Activated CD4-positive, alpha-beta T cell treated with anti-CD3 and anti-CD28 coated beads for 48 hours (primary cell): ENCODE results near the gene TSC1.

Experiments
- DNase-seq: peaks from one replicate; pipeline ENCODE4 v3.0.0-alpha.2; 2020

TSC1 gene

DNA sequence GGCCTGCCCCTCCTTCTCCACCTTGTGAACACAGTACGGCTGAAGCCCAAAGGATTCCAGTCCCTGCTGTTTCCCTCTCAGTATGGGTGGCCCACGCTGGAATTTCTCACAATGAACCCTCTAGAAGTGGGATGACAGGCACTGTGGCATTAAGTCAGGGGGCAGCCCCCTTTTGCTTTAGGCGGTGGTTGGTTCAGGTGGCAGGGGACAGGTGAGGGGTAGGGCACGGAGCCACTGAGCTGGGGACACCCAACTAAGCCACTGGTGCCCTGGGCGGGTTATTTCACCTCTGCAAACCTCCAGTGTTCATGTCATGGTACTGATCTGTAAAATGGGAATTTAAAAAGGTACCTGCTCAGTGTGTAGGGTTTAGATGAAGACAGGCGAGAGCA is 58.1 kb downstream of the TSC1 start:
- DNase-seq: no peak

DNA sequence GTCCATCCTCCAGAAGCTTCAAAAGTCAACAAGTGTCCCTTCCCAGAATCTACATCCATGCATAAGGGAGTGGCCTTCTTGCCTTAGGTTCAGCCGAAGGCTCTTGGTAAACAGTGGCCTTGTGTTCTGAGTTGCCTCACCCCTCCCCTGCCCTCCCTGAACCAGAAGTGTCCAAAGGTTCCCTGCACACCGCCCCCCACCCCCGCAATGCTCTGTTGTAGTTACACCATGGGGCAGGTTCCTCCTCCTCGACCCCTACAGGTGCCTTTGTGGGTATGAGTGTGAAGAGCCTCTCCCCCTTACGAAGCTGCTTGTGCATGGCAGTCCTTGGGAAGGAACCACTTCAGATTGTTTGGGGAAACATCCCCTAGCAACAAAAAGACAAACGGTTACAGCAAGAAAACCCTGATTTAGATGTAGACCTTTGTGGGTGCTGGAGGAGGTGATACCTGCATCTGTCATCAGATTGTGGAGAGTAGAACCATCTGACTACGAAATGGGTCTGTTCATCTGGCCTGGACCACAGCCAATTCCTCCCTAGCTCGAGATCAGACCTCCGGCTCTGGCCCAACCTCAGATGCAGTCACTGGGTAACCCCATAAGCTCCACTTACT is 58.6 kb downstream of the TSC1 start:
- DNase-seq: no peak

DNA sequence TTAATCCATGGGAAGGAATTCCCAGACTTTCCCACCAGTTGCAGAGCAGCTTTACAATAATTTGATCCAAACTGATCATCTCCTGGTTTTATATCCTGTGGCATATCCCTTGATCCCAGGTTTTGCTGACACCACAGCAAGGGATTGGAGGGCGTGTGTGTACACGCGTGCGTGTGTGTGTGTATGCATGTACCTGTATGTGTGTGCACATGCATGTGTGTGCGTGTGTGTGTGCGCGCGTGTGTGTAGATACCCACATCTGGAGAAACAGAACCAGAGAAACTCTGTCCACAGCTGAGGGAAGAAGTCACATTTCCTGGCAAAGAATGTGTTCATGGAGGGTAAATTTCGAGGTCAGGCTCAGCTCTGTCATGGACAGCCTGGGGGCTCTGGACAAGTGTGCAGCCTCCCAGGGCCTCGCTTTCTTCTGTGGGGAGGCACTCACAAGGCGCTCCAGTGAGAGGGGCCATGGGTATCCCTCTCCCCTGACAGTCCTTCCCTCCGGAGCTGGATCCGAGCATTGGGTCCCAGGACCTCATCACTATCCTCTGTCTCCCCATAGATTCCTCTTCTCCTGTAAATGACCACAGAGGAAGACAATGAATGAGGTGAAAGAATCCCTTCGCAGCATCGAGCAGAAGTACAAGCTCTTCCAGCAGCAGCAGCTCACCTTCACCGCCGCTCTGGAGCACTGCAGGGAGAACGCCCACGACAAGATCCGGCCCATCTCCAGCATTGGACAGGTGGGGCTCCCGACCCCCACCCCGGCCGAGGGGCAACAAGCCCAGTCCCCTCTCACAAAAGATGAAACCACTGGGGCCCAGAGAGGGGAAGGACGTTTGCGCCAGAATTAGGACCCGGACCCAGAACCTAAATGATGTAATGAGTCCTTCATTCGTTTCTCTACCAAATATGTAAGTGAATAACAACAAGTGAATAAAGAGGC is 60.8 kb downstream of the TSC1 start:
- no peak for DNase-seq

DNA sequence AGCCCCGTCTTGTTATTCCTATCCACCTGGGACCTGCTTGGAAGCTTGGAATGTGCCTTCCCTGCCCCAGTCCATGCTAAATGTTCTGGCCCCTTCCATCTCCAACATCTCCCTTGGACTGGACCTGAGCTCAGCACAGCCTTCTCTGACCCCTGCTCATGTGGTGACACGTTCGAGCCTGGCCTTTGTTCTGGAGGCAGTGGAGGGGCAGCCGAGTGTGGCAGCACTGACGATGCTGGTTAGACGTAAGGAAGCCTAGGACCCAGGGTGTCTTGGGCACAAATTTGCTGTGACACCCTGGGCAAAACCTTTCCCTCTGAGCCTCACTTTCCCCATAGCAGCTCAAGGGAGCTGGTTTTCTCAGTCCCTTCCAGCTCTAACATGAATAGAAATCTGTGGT is 61.8 kb downstream of the TSC1 start:
- DNase-seq: no peak

DNA sequence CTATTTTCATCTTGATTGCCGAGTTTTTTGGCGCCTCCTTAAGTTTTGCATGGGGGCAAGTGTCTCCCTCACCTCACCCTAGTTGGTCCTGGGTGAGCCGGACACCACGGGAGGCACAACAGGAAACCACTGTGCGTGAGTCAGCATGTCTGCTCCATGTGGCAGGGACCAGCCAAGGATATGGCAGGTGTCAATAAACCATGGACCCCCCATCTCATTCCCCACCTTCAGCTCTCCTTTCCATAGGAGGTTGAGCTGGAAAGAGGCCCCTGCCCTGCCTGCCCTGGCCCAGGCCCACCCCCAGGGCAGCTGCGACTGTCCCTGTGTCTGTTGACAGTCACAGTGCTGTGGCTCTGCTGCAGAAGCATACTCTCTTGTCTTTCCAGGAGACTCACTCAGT is 62.6 kb downstream of the TSC1 start:
- no peak for DNase-seq

DNA sequence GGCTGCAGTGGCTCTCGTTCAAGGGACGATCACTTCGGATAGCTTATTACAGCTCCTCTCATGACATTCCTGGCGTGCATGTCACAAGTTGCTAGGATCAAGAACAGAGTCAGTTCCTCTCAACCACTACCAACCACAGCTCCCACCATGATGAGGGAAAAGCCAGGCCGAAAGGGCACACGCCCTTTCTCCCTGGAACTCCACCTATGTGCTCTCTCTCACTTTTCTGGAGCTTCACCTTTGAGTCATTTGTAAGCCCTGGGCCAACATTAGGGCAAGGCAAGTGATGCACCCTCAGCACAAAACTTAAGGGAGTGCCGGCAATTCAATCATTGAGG is 64.1 kb downstream of the TSC1 start:
- no peak for DNase-seq

DNA sequence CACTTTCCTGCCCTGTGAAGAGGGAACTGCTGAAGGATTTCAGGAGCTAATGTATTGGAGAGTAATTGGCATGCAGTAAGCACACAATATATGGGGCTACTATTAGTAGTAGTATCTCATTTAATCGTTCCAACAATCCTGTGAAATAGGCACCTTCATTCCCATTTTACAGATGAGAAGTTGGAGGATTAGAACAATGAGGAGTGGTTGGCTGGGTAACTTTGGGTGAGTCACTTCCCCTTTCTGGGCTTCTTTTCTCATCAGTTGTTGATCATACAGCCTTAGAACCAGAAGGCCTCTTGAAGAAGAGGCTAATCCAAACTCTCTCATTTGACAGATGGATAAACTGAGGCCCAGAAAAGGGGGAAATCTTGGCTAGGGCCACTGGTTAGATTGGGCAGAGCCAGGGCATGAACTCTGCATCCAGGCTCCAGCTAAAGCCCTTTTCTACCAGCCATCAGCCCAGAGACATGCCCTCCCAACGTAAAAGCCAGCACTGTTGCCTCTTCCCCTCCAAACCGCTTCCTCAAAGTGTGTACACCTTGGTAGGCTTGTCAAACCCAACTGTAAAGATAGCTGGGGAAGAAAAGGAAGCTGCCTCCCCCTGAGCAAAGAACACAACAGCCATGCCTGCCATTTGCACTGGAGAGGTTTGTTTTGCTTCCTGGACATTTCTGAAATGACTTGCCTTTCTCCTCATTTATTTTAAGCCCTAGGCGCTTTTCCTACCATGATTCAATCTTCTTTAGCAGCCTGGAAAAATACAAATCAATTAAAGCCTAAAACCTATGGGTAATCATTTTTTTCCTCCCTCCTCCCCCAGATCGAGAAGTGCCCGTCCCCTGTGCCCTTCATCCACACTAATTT is 64.7 kb downstream of the TSC1 start:
- no peak for DNase-seq

DNA sequence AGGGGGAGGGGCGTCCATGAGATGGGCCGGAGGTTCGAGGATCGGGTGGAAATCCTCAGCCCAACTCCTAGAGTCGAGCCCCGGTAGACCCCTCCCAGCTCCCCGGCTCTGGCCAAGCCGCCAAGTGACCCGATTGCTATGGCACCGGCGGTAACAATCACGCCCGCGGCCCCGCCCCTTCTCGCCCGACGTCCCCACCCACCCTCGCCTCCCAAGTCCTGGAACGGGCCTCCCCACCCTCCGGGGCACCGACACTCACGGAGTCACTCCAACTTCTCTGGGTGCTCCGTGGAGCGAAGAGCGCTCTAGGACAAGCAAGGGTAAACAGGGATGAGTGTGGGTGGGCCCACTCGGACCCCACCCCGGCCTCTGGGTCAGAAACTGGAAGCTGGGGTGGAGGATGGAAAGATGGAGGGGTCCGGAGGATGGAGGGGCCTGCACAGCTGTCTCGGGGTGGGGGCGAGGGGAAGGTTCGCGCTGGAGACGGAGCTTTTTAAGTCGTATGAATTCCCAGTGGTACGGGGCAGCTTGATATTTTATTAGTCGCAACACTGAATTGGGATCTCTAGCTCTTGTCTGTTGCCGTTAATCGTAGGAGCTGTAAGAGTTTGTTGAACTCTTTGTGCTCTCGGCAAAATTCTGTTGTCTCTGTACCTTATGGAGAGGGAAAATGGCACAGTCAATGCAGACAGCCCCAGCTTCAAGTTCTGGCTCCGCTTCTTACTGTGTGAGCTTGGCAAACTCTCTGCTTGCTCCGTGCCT is 65.5 kb downstream of the TSC1 start, which contains the start of gene SPACA9:
Gene SPACA9, plus strand, starts transcription at position 204 of the 762 bp plus-strand sequence. CDS start 5,050 bp downstream, outside the sequence.
- DNase-seq: peak; percentile 51

DNA sequence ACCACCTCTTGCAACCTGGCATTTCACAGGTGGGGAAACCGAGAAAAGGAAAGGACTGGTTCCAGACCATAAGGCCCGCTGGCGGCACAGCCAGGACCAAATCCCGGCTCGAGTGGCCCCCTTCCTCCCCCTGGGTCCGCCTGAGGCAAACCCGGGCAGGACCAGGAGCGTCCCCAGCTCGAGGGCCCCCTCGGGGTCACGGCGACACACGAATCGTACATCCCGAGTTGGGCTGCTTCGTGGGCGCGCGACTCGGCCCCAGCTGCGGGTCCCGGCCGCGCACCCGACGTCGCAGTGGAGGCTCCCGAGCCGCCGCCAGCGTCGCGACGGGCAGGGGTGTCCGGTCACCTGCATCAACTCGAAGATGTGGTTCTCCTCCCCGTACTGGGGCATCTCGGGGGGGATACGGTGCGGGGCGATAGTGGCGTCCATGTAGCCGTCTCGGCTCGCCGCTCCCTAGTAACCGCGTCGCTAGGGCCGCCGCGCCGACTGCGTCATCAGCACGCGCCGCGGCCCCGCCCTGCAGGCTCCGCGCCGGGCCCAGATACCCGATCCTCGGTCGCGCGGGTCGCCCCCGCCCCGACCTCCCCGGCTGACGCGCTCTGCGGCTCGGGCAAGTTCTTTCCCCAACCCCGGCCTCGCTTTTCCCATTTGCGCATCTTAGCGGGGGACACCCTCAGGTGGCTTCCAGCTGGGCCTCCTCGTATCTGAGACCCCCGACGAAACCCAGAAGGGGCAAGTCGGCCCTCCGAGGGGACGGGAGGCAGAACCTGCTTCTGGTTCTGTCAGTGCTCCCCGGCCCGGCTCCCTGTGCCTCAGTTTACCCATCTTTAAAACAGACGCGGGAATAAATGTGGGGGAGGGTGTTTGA is 66.4 kb downstream of the TSC1 start, which contains the start of gene AK8:
Gene AK8, minus strand, starts transcription at position 461 of the 871 bp plus-strand sequence. Its CDS starts 29 bp downstream, at position 432.
- peak; percentile 83 for DNase-seq

DNA sequence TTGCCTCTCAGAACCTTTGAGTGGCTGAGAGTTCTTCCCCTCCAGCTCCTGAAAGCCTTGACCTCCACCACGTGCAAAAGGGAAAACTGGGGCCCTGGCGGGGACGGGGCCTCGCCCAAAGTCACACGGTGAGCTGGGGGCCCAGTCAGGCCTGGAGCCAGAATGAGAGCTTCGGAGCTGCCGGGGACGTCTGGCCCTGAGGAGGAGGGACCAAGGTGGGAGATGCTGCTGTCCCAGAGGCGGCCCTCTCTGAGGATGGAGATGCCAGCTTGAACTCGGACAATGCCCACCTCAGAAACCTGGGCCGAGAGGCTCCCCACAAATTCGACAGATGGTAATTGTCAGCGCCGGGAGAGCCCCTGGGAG is 67.0 kb downstream of the TSC1 start:
- no peak for DNase-seq

DNA sequence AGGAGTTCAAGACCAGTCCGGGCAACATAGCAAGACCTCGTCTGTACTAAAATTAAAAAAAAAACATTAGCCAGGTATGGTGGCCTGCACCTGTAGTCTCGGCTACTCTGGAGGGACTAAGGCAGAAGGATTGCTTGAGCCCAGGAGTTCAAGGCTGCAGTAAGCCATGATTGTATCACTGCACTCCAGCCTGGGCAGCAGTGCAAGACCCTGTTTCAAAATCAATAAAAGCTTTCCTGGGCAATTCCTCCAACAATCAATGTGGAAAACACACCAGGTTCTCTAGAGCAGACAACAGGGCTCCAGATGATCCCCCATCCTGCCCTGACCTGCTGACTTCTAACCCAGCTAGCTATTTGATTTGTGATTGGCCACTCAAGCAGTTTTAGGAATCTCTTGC is 67.6 kb downstream of the TSC1 start:
- no peak for DNase-seq

DNA sequence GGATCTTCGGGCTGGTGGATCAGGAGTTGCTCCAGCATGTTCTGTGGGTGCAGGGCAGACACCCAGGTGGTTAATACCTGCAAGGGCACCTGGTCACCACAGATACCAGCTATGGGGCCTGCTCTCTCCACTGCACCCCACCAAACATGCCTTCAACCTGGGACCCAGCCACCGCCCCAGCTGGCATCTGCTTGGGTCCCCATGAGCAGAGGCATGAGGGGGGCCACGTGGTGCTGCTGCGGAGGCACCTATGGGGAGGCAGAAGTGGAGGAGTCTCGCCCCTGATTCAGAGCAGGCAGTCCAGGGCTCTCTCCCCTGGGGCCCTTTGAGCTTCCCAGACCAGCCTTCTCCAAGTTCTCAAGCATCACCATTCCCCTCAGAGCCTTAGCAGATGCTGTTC is 69.3 kb downstream of the TSC1 start:
- DNase-seq: no peak

DNA sequence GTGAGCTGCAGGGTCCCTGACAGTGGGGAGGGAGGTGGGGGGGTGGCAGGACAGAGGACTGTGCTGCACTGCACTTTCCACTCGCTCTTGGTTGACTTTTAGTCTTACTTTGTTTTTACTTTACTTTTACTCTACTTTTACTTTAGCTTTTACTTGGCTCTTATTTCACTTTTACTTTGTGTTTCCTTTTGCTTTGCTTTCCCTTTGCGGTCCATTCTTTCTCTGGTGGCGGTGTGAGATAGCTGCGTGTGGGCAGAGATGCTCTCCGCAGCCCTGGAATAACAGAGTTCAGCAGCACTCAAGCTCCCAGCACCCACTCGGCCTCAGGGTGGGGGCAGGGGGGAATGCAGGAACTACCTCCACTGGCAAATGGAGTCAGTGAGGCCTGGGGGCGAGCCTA is 71.0 kb downstream of the TSC1 start:
- DNase-seq: no peak

DNA sequence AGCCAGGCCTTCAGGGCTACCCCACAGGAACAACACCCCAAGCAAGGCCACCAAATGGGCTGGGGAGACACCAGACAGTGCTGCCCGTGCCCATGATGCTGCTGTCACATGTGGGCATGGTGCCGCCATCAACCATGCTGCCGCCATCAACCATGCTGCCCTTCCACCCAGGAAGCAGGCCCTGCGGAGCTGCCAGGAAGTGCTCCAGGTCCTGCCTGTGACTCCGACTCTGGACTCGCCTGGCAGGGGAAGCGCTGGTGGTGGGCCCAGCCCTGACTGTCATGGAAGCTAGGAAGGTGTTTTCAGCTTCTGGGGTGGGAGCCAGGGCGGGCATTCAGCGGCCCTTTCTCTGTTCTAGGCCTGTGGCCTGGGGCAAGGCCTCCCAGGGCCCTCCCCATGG is 75.2 kb downstream of the TSC1 start:
- no peak for DNase-seq

DNA sequence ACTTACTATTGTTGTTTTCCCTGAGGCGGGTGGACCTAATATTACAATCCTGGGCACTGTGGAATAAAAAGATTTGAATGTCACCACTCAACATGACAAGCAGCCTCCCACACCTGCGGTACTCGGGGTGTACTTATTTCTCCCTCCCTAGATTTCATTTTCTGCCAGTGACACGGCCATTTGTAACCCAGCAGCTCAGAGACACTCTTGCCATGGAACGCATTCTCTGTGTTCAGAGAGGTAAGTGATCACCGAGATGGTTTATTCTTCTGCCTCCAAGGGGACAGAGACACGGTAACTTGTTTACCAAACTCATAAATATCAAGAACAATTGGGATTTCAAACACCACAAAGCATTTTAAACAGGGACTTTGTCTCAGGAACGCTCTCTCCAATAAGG is 77.5 kb downstream of the TSC1 start:
- DNase-seq: no peak

DNA sequence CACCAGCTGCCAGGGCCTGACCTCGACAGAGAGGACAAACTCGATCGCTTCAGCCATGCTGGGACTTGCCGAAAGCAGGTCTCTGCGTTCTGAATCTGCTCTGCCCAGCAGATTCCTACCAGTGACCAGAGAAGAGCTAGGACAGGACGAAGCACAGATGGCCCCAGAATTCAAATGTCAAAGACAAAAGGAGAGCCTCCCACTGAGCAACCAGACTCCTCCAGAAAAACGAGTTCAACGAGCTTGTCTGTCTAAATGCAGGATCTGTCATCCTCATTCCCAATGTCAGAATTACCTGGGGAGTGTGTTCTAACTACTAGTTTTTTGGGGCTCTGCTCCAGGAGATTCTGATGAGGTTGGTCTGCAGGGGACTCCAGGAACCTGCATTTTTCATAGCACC is 79.7 kb downstream of the TSC1 start:
- DNase-seq: no peak

DNA sequence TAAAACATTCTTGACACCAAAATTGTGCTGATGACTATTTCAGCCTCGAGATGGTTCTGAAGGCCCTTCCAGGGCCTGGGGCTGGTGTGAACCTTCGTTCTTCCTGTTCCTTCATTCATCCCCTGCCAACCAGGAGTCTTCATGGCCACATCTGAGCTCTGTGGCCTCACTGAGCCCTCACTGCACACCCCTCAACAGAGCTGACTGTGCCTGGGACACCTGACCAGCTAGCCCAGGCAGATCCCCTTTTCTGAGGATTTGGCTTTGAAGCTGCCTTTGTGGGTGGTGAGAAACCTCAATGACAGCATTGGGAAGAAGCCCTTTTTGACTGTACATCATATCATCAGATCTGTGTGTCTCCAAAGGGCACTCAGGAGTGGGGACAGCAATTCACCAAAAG is 80.1 kb downstream of the TSC1 start:
- no peak for DNase-seq

DNA sequence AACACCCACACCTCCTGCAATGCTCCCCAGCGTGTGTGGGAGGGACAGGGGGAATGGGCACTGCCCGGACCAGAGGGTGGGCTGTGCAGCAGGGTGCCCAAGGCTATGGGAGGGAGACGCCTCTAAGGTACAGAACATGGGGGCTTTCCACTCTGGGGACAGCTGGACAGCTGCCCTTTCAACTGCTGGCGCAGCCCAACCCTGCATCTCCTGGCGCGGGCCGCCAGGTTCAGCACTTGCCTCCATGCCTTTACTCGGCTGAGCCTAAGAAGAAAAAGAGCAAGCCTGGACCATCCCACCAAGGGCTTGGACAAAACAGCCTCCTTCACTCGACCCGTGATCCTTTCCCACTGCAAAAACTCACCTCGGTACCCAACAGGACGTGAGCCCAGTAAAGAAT is 81.3 kb downstream of the TSC1 start:
- DNase-seq: no peak

DNA sequence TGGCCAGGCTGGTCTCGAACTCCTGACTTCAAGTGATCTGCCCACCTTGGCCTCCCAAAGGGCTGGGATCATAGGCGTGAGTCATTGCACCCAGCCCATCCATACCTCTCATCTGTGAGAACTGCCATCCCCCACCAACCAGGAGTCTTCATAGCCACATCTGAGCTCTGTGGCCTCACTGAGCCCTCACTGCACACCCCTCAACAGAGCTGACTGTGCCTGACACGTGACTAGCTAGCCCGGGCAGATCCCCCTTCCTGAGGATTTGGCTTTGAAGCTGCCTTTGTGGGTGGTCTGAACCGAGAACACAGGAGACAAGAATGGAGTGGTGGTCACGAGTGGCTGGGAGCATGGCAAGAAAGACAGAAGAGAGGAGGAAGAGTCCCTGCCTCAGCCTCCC is 81.9 kb downstream of the TSC1 start:
- no peak for DNase-seq

DNA sequence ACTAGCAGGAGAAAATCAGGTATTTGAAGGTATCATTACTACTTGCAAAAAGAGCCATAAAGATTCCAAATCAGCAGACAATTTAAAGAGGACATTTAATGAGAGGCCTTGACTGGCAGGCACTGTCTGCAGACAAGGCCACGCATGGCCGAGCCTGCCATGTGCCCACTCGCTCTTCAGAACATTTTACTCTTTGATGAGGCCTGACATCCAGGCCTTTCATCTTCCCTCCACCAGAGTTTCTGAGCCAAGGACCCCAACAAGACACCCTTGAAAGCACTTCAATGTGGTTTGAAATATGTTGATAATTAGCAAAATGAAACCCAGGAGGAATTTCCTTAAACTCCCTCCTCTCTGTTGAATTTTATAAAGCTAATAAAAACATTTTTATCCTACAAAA is 82.8 kb downstream of the TSC1 start:
- no peak for DNase-seq

DNA sequence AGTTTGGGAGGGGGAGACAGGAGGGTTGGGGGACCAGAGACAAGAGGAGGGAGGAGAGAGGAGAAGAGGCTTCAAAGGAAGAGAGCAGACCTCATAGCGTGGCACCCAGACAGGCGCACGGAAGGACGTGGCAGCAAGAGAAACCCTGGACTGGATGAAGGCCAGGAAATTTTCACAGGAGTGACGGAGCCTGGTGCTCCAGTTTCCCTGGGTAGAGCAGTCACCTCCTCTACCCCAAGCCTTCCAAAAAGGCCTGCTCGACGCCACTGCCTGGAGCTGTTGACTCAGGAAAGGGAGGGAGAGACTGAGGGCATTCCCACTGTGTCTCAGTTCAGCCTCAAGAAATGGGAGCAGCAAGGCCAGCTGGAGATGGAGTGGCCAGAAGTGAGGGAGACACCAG is 85.7 kb downstream of the TSC1 start:
- DNase-seq: no peak
